H54 (cell line): ENCODE results near the gene CASQ2.

Source experiments
- DNase-seq: peaks from one replicate; pipeline ENCODE4 v3.0.0; 2011; ENCODE audit warnings: low spot score, mixed read lengths; ENCODE audit not compliant: insufficient read length
- FAIRE-seq: peaks from 3 replicates; lab custom pipeline; 2011; peaks lifted over from hg19 to GRCh38; lab: Jason Lieb, UNC
- POLR2A ChIP-seq: IDR thresholded peaks from 2 replicates; pipeline ENCODE4 v1.6.1; 2011; ENCODE audit warnings: low read depth, mild to moderate bottlenecking, low read length

The CASQ2 gene

GRCh38 chr1:115732316-115732715 is 36.2 kb downstream of the CASQ2 start:
- FAIRE-seq: no peak
- no peak for DNase-seq

GRCh38 chr1:115729756-115730155 is 38.8 kb downstream of the CASQ2 start:
- DNase-seq (no peak), FAIRE-seq (no peak)
- no peak for TF ChIP-seq POLR2A

More at GRCh38 chr1:115732316-115732715, 36.2 kb downstream of the CASQ2 start:
- TF ChIP-seq POLR2A: no peak

- DNase-seq: no peak
- TF ChIP-seq POLR2A: no peak
- no peak for FAIRE-seq
Observed at GRCh38 chr1:115728341-115728740, 40.2 kb downstream of the CASQ2 start.

DNA sequence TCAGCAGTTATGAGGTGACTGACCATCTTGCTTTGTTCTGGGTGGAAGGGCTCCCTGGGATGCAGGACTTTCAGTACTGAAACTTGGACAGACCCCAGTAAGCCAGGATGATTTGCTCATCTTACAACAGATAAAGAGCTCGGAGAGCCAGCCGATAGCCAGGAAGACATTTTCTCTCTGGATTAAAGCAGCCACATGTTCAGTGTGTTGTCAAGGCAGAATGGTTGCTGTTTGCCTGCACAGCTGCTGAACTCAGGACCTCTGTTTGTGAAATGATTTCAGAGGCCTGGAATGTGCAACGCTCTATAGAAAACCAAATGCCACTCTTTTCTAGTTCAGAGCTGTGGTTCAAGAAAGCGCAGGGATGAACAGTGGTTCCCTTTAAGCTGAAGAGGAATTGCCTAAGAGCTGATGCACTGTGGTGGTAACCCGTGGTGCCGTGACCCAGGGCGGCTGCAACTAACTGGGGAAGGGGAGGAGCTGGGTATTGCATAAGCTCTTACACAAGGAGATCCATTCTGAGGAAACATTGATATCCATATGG is 40.7 kb downstream of the CASQ2 start:
- FAIRE-seq (no peak), DNase-seq (peak; percentile 8)
- TF ChIP-seq POLR2A: no peak

GRCh38 chr1:115726570-115726969 is 41.9 kb downstream of the CASQ2 start:
- TF ChIP-seq POLR2A: no peak
- FAIRE-seq: no peak

DNA sequence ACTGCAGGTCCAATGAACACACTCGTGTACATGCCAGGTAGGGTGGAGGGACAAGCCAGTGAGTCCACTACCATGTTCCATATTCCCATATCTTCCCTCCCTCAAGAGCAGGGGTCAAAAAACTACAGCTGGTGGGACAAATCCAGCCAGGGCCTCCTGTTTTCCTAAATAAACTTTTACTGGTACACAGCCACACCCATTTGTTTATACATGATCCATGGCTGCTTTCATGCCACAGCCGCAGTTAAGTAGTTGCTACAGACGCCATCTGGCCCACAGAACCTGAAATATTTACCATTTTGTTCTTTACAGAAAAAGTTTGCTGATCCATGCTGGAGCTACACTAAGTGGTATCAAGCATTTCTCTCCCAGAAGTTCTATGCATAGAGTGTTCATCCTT is 42.4 kb downstream of the CASQ2 start:
- DNase-seq (no peak), FAIRE-seq (no peak)
- TF ChIP-seq POLR2A: no peak

More at GRCh38 chr1:115726570-115726969, 41.9 kb downstream of the CASQ2 start:
- DNase-seq: no peak

GRCh38 chr1:115725600-115725999 is 42.9 kb downstream of the CASQ2 start:
- FAIRE-seq: no peak
- no peak for TF ChIP-seq POLR2A
- DNase-seq: no peak

DNA sequence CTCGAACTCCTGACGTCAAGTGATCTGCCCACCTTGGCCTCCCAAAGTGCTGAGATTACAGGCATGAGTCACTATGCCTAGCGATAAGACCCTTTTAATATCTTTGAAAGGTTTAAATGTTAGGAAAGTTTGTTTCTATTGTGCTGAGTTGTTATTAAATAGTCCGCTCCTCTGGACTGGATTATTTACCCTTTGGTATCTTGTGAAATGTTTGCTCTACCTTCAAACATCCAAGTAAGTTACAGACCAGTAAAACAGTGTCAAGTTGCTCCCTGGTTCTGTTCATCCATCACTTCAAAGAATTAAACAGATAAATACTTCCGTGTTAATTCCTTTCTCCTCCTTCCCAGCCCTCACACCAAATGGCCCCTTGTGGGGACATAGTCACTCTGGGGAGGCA is 44.8 kb downstream of the CASQ2 start:
- TF ChIP-seq POLR2A: no peak
- DNase-seq: no peak
- no peak for FAIRE-seq

DNA sequence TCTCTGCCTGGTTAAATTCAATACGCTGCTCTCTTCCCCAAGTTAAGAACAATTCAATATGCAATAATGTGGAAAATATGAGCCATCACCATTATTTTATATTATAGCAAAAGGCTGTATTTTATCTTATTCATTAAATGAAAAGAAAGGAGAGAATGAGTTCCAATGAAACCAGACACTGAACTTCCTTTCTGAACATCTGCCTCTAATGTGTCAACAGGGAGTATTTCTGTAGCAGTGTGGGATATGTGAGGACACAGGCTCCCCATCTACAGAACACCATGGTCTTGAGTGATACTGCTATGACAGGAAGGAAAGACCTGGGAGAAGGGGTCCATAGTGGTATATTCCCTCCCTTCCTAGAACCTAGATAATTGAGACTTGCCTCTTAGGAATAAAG is 46.3 kb downstream of the CASQ2 start:
- FAIRE-seq: no peak
- no peak for TF ChIP-seq POLR2A
- DNase-seq: no peak

- DNase-seq: no peak
- no peak for TF ChIP-seq POLR2A
- no peak for FAIRE-seq
Observed at GRCh38 chr1:115719285-115719684, 49.2 kb downstream of the CASQ2 start.

DNA sequence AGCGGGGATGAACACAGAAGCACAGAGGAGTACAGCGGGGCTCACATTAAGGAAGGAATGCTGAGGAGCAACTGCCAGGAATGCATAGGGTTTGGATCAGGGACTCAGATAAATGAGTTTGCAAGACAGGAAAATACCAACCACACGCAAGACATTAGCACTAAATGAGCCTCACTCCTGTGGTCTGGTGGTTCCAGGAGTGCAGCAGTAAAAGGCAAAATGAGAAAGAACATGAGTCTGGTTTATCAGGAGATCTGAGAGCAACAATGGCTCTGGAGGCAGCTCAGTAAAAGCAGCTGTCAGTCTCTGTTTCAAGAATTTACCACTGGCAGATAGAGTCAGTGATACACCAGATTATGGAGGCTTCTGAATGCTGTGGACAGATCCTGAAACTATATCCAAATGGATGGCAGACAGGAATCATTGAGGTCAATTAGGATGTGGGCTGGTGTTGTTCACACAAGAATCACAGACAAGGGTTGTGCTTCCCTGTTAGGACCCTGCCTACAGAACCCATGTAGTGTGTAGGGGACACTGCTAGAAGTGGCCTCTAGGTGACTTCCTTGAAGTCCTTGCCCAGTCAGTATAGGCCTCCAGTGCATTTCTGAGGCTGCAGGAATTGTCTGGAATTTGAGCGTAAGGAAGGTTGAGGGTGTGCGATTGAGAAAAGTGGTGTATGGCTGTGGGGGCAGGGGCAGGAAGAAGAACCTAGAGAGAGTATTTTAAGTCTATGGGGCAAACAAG is 50.3 kb downstream of the CASQ2 start:
- no peak for TF ChIP-seq POLR2A
- FAIRE-seq: no peak
- no peak for DNase-seq

DNA sequence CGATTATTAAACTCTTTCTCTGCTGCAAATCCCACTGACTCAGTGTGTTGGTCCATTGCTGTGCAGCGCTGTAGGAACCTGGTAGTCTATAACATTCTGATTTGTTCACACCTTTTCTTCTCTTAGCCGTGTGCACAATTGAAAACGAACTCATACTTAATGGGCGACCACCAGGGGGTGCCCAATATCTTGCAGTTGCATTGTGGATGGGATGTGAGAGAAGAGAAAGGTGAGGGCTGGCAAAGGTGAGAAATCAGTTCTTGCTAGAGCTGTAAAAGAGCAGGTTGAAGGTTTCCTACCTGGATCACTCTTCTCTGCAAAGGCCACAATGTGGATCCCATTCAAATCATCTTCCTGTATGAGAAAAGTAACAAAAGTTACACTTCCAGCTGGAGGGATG is 51.0 kb downstream of the CASQ2 start:
- DNase-seq (no peak), FAIRE-seq (no peak)
- TF ChIP-seq POLR2A: no peak

DNA sequence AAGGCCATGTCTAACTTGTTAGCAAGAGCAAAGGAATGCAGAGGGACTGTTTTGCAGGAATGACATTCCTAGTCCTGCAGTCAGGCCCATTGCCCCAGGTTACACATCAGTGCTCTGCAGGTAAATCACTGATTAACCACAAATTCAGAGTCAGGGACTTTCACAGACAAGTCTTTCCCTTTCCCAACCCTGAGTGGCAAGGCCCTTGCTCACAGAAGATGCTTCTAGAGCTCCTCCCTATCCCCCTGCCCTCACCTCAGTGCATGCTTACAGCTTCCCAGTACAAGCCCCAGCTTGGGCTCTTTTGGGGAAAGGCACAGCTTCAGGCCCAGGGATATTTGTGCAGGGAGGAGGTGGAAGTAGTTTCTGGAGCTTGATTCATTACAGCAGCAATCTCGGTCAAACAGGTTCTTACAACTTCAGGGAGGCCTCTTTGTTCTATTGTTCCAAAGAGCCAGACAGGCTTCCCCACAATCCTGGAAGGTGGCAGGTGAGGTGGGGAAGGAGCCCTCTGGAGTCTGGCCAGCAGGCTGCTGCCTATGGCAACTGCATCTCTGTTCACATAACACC is 53.9 kb downstream of the CASQ2 start:
- no peak for DNase-seq
- FAIRE-seq: no peak
- no peak for TF ChIP-seq POLR2A

GRCh38 chr1:115713906-115714305 is 54.6 kb downstream of the CASQ2 start:
- TF ChIP-seq POLR2A: no peak
- DNase-seq (no peak), FAIRE-seq (no peak)
